ENCODE measurements around the gene PTPRM.

The PTPRM gene

GRCh38 chr18:8133032-8133431 lies 565.9 kb downstream of the PTPRM start:
- no peak for TF ChIP-seq TCF4 (CRISPR knock-in tag; IDR thresholded peaks at IDR 0.05; ENCODE audit: borderline replicate concordance)
- TF ChIP-seq ZNF70 (CRISPR knock-in tag; IDR thresholded peaks at IDR 0.05): no peak
- TF ChIP-seq TSHZ2 (CRISPR knock-in tag; IDR thresholded peaks at IDR 0.05): no peak
- TF ChIP-seq CSDC2 (CRISPR knock-in tag; IDR thresholded peaks at IDR 0.05): no peak
- TF ChIP-seq ARNTL (CRISPR knock-in tag; IDR thresholded peaks at IDR 0.05; ENCODE audit: borderline replicate concordance, low read depth): no peak
- TF ChIP-seq ZNF565 (CRISPR knock-in tag; conservative IDR thresholded peaks at IDR 0.05; ENCODE audit: low read depth): no peak
- TF ChIP-seq POU6F1 (CRISPR knock-in tag; IDR thresholded peaks at IDR 0.05; ENCODE audit: borderline replicate concordance, low read depth): no peak
- TF ChIP-seq PPARA (CRISPR knock-in tag; IDR thresholded peaks at IDR 0.05; ENCODE audit: borderline replicate concordance): no peak
- TF ChIP-seq CREB5 (CRISPR knock-in tag; IDR thresholded peaks at IDR 0.05; ENCODE audit: low read depth): no peak
- TF ChIP-seq BACH2 (CRISPR knock-in tag; IDR thresholded peaks at IDR 0.05; ENCODE audit: borderline replicate concordance): no peak
- no peak for TF ChIP-seq ZC3H10 (CRISPR knock-in tag; IDR thresholded peaks at IDR 0.05)
- TF ChIP-seq ZNF8 (CRISPR knock-in tag; IDR thresholded peaks at IDR 0.05): no peak
- TF ChIP-seq CSRNP3 (CRISPR knock-in tag; IDR thresholded peaks at IDR 0.05): no peak
- no peak for TF ChIP-seq ISL1 (CRISPR knock-in tag; IDR thresholded peaks at IDR 0.05)
- no peak for TF ChIP-seq PATZ1 (CRISPR knock-in tag; IDR thresholded peaks at IDR 0.05; ENCODE audit: borderline replicate concordance)
- ATAC-seq: no peak

GRCh38 chr18:8133888-8134287 lies 566.8 kb downstream of the PTPRM start:
- TF ChIP-seq POU6F1 (CRISPR knock-in tag; IDR thresholded peaks at IDR 0.05; ENCODE audit: borderline replicate concordance, low read depth) (no peak), ARNTL (CRISPR knock-in tag; IDR thresholded peaks at IDR 0.05; ENCODE audit: borderline replicate concordance, low read depth) (no peak), ZC3H10 (CRISPR knock-in tag; IDR thresholded peaks at IDR 0.05) (no peak), SNAI2 (CRISPR knock-in tag; IDR thresholded peaks at IDR 0.05) (no peak), RARB (CRISPR knock-in tag; IDR thresholded peaks at IDR 0.05) (no peak), OSR1 (CRISPR knock-in tag; IDR thresholded peaks at IDR 0.05) (no peak), TOX (CRISPR knock-in tag; IDR thresholded peaks at IDR 0.05; ENCODE audit: borderline replicate concordance) (no peak), PPARA (CRISPR knock-in tag; IDR thresholded peaks at IDR 0.05; ENCODE audit: borderline replicate concordance) (no peak), ESRRG (CRISPR knock-in tag; IDR thresholded peaks at IDR 0.05) (no peak)
- ATAC-seq: no peak

All from SK-N-SH treated with all-trans-retinoic acid at 6 μM for 48 hours (cell line).